GM15510 (cell line): ENCODE measurements around the gene EPHB1.

Experiments used
- POLR2A ChIP-seq: IDR thresholded peaks from 3 replicates; pipeline ENCODE4 v1.6.1; 2011; ENCODE audit warnings: borderline replicate concordance; ENCODE audit not compliant: insufficient read length; ENCODE audit errors: extremely low read depth

Gene EPHB1

DNA sequence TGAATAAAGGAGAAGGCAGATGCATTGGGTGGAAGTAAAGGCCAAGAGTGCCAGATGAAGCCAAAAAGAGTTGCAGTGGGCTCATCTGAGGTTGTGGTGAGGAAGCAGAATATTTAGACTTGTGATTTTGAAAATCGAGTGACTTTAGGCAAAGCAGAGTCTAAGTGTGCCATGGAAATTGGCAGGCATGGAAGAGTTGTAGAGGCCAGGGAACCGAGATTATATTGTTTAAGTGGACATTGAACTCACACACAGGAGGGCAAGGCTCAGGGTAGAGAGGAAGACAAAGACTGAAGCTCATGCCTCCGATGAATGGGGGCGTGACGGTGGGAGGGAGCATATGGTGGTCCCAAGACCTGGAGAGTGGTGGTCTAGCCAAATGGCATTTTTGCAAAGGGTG is 347.5 kb downstream of the EPHB1 start:
- TF ChIP-seq POLR2A = no peak

DNA sequence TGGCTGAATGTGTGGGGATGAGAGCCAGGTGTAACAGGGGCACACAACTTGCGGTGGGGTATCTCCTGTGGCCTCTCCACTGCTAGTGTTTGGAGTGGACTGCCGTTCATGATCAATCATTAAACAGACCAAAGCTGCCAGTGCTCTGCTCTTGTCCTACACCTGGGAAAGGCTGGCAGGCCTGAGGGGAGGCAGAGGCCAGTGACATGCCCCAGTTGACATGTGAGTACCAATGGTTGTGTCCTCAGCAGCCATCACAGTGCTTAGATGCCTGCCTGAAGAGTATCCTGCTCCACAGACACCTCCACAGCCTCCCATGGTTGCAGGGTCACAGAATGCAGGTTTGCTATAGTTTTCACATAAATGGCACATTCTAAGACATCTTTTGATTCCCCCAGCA is 348.4 kb downstream of the EPHB1 start:
- no peak for TF ChIP-seq POLR2A

DNA sequence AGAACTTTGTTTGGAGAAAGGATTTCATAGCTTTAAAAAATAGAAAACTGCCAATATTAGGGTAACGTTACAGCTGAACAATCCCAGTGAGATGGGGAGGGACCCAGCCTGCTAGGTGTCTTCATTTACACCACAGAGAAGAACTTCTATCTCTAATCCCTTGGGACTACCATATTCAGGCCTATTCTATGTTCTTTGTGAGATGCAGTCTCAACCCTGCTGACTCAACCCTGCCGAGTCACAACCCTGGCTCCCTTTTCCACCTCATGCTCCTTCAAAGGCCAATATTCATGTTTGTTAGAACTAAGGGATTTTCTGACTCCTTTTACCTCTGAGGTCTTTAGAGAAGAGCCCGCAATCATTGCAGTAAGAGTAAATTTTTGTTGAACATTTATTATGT is 350.5 kb downstream of the EPHB1 start:
- TF ChIP-seq POLR2A = no peak

GRCh38 chr3:135147657-135148056 is 352.6 kb downstream of the EPHB1 start:
- TF ChIP-seq POLR2A = no peak

GRCh38 chr3:135148398-135149020 is 353.4 kb downstream of the EPHB1 start:
- TF ChIP-seq POLR2A = no peak

GRCh38 chr3:135149707-135150681 is 354.9 kb downstream of the EPHB1 start:
- TF ChIP-seq POLR2A = no peak

GRCh38 chr3:135154186-135154585 is 359.1 kb downstream of the EPHB1 start:
- no peak for TF ChIP-seq POLR2A

- TF ChIP-seq POLR2A = no peak
These were observed 360.2 kb downstream of the EPHB1 start for GRCh38 chr3:135155228-135155627.

GRCh38 chr3:135155791-135156190 is 360.7 kb downstream of the EPHB1 start:
- TF ChIP-seq POLR2A = no peak

GRCh38 chr3:135157045-135157740 is 362.1 kb downstream of the EPHB1 start:
- no peak for TF ChIP-seq POLR2A

GRCh38 chr3:135158520-135158919 is 363.5 kb downstream of the EPHB1 start:
- TF ChIP-seq POLR2A = no peak

DNA sequence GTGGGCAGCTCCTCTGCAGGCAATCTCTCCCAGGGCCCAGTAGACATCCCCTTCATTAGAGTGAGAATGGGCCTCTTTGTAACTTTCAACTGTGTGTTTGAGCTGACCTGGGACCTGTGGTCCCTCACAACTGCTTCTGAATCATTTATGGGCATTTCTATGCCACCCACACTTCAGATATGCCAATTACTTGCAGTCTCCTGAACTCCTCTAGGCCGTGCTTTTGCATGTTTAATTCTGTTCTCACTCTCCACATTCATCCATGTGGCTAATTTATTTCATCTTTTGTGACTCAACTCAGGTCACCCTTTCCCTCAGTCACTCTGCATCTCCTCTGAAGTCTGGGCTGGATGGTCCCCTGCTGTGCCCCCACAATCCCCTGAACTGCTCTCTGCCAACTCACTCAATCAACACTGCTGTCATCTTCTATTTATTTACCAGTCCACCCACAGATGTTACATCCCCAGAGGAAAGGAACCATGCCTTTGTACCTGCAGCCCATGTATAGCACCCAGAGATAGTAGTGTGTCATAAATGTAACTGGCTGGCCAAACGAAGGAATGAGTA is 364.7 kb downstream of the EPHB1 start:
- TF ChIP-seq POLR2A = no peak

GRCh38 chr3:135161425-135161824 is 366.4 kb downstream of the EPHB1 start:
- TF ChIP-seq POLR2A = no peak

DNA sequence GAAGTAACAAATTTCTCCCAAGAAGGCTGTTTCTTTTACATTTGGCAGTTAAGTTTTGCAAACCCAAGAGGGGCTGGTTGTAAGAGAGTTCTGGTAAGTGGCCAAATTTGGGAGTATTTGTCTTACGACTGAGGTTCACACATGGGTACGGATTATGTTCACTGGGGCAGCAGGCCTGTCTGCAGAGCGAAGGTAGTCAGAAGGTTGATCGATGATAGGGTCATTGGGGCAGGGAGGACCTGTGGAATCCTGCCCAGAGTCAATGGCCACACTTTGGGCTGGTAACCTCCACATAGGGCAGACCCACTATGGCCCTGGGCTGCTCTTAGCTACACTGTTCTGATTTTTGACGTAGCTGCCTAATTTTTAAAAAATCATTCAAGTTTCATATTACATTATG is 368.6 kb downstream of the EPHB1 start:
- no peak for TF ChIP-seq POLR2A

DNA sequence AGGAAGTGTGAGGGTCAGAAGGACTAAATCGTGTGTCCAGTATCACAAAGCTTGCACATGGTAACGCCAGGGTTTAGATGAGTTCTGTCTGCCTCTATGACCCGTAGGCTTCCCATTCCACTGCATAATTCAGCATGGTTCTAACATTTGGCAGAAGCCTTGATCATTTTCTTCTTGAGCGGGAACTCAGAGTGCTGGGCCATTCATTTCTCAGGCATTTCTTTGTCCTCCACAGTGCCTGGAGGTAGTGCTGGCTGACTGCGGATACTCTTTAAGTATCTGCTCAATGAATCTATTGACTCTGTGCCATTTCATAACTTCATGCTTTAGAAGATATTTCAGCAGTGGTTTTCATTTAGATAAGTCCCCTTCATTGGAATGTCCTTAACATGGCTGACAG is 370.2 kb downstream of the EPHB1 start:
- no peak for TF ChIP-seq POLR2A
